IMR-90 (cell line): ENCODE measurements around the gene FMN1. TPM values are rescaled to one million over a fixed set of nuclear protein-coding genes. Genes with fewer than 3 reads are reported as not detected.

Experiments used
- ATAC-seq: fragments of 200-7000 bp; cut with Tn5 transposase; 2 replicates; pipeline ENCODE4 v1.9.1; 2020; ENCODE audit warnings: low read depth, mild to moderate bottlenecking, moderate library complexity
- BruUV-seq: library from RNA; stranded (reverse); fragments of 400-500 nt; replicated peaks from 2 replicates; lab custom pipeline; 2021; lab: Mats Ljungman, UMichigan
- CTCF ChIA-PET: fragments of 300-600 bp; formaldehyde crosslinking; extraction: SDS; loops from one replicate; lab custom pipeline; 2021; ENCODE audit warnings: antibody characterized with exemption; lab: Yijun Ruan, JAX
- POLR2A ChIA-PET: fragments of 300-600 bp; sonication (Branson Sonifier 250); formaldehyde crosslinking; loops from one replicate; lab custom pipeline; 2022; ENCODE audit warnings: antibody characterized with exemption; ENCODE audit not compliant: unreplicated experiment; lab: Charles Lee
- DNase-seq: peaks from one replicate; pipeline ENCODE4 v3.0.0; 2013
- H2AFZ ChIP-seq: replicated peaks from 2 replicates; pipeline ENCODE3; 2013; ENCODE audit warnings: low read length, mild to moderate bottlenecking; ENCODE audit not compliant: poor library complexity
- H2AK5ac ChIP-seq: 2 replicates; pipeline ENCODE4 v1.6.1; 2013; ENCODE audit warnings: low read depth, low read length, inconsistent platforms
- H2AK9ac ChIP-seq: replicated peaks from 2 replicates; pipeline ENCODE3; 2013; ENCODE audit warnings: mild to moderate bottlenecking, low read depth, low read length, moderate library complexity; ENCODE audit not compliant: poor library complexity
- H2BK120ac ChIP-seq: 2 replicates; pipeline ENCODE4 v1.6.1; 2013; ENCODE audit warnings: low read depth, low read length, inconsistent platforms
- H2BK15ac ChIP-seq: 3 replicates; pipeline ENCODE4 v1.6.1; 2013; ENCODE audit warnings: low read depth, low read length, inconsistent platforms
- H2BK20ac ChIP-seq: 2 replicates; pipeline ENCODE4 v1.6.1; 2013; ENCODE audit warnings: low read depth, mild to moderate bottlenecking, inconsistent platforms, low read length, moderate library complexity
- H2BK5ac ChIP-seq: 2 replicates; pipeline ENCODE4 v1.6.1; 2013; ENCODE audit warnings: mild to moderate bottlenecking, low read depth, low read length, inconsistent platforms; ENCODE audit not compliant: poor library complexity, severe bottlenecking
- H3K14ac ChIP-seq: replicated peaks from 2 replicates; pipeline ENCODE4 v1.6.1; 2013; ENCODE audit warnings: low read depth, low read length, inconsistent platforms
- H3K18ac ChIP-seq: 2 replicates; pipeline ENCODE4 v1.6.1; 2013; ENCODE audit warnings: low read depth, low read length, control low read depth
- H3K23ac ChIP-seq: 2 replicates; pipeline ENCODE4 v1.6.1; 2013; ENCODE audit warnings: low read depth, low read length, inconsistent platforms
- H3K27ac ChIP-seq: 2 replicates; pipeline ENCODE4 v1.5.1; 2013; ENCODE audit warnings: mild to moderate bottlenecking, control low read depth, low read length; ENCODE audit not compliant: insufficient read depth
- H3K27me3 ChIP-seq: 2 replicates; pipeline ENCODE4 v1.6.1; 2013; ENCODE audit warnings: low read length; ENCODE audit not compliant: control insufficient read depth, insufficient read depth
- H3K36me3 ChIP-seq: 2 replicates; pipeline ENCODE4 v1.6.1; 2013; ENCODE audit warnings: low read length, mixed read lengths; ENCODE audit not compliant: control insufficient read depth, insufficient read depth
- H3K4ac ChIP-seq: 2 replicates; pipeline ENCODE4 v1.6.1; 2013; ENCODE audit warnings: low read depth, low read length, inconsistent platforms
- H3K4me1 ChIP-seq: 2 replicates; pipeline ENCODE4 v1.6.1; 2013; ENCODE audit warnings: low read length, mixed read lengths; ENCODE audit not compliant: control insufficient read depth, insufficient read depth
- H3K4me2 ChIP-seq: 2 replicates; pipeline ENCODE4 v1.6.1; 2013; ENCODE audit warnings: low read depth, mild to moderate bottlenecking, control low read depth, low read length, moderate library complexity
- H3K4me3 ChIP-seq: 2 replicates; pipeline ENCODE4 v1.5.1; 2013; ENCODE audit warnings: low read depth, mild to moderate bottlenecking, control low read depth, low read length, moderate library complexity; ENCODE audit not compliant: insufficient read depth
- H3K56ac ChIP-seq: 2 replicates; pipeline ENCODE4 v1.6.1; 2013; ENCODE audit warnings: low read length, inconsistent platforms; ENCODE audit not compliant: insufficient read depth; ENCODE audit errors: extremely low read depth
- H3K79me1 ChIP-seq, 2 experiments: 2 replicates each; pipeline ENCODE4 v1.6.1; 2013; ENCODE audit warnings: low read length in 2 of 2, inconsistent platforms in 1 of 2, low read depth in 1 of 2
- H3K9ac ChIP-seq: 2 replicates; pipeline ENCODE4 v1.6.1; 2013; ENCODE audit warnings: low read depth, low read length, control low read depth
- H3K9me1 ChIP-seq: 2 replicates; pipeline ENCODE4 v1.6.1; 2013; ENCODE audit warnings: low read length, inconsistent platforms; ENCODE audit not compliant: insufficient read depth
- H3K9me3 ChIP-seq: 2 replicates; pipeline ENCODE4 v1.6.1; 2013; ENCODE audit warnings: low read length; ENCODE audit not compliant: control insufficient read depth, insufficient read depth
- H4K20me1 ChIP-seq: 2 replicates; pipeline ENCODE4 v1.6.1; 2013; ENCODE audit warnings: low read length, inconsistent platforms; ENCODE audit not compliant: insufficient read depth
- H4K5ac ChIP-seq: 2 replicates; pipeline ENCODE4 v1.6.1; 2013; ENCODE audit warnings: mild to moderate bottlenecking, low read depth, low read length, control low read depth
- H4K8ac ChIP-seq, 2 experiments: 2 replicates each; pipeline ENCODE4 v1.6.1; 2013; ENCODE audit warnings: low read depth in 2 of 2, low read length in 2 of 2, control low read depth in 1 of 2, inconsistent platforms in 1 of 2
- H4K91ac ChIP-seq: 2 replicates; pipeline ENCODE4 v1.6.1; 2013; ENCODE audit warnings: low read depth, low read length, inconsistent platforms; ENCODE audit not compliant: insufficient read depth
- BHLHE40 ChIP-seq: fragments of 150-350 bp; IDR thresholded peaks from 2 replicates; pipeline ENCODE4 v1.6.1; 2016; ENCODE audit warnings: mild to moderate bottlenecking, low read depth, low read length
- CEBPB ChIP-seq: IDR thresholded peaks from 2 replicates; pipeline ENCODE4 v1.6.1; 2012; ENCODE audit warnings: low read depth, low read length, improper control_type of control experiment
- CHD1 ChIP-seq: IDR thresholded peaks from 2 replicates; pipeline ENCODE4 v1.6.1; 2012; ENCODE audit warnings: low read depth, low read length, improper control_type of control experiment
- FOS ChIP-seq: fragments of 150-350 bp; IDR thresholded peaks from 2 replicates; pipeline ENCODE4 v1.6.1; 2016; ENCODE audit warnings: low read depth, low read length
- MAFK ChIP-seq: IDR thresholded peaks from 2 replicates; pipeline ENCODE4 v1.6.1; 2012; ENCODE audit warnings: low read depth, low read length, improper control_type of control experiment
- MAZ ChIP-seq: IDR thresholded peaks from 2 replicates; pipeline ENCODE4 v1.6.1; 2012; ENCODE audit warnings: low read depth, mild to moderate bottlenecking, low read length, improper control_type of control experiment, moderate library complexity, borderline replicate concordance
- MXI1 ChIP-seq: IDR thresholded peaks from 2 replicates; pipeline ENCODE4 v1.6.1; 2012; ENCODE audit warnings: low read depth, mild to moderate bottlenecking, low read length, moderate library complexity, borderline replicate concordance
- NFE2L2 ChIP-seq: fragments of 150-350 bp; IDR thresholded peaks from 2 replicates; pipeline ENCODE4 v1.6.1; 2016; ENCODE audit warnings: low read depth, mild to moderate bottlenecking, low read length
- POLR2A ChIP-seq: IDR thresholded peaks from 2 replicates; pipeline ENCODE4 v1.6.1; 2012; ENCODE audit warnings: mild to moderate bottlenecking, low read depth, low read length
- RAD21 ChIP-seq: IDR thresholded peaks from 2 replicates; pipeline ENCODE4 v1.6.1; 2012; ENCODE audit warnings: low read length, improper control_type of control experiment
- RCOR1 ChIP-seq: IDR thresholded peaks from 2 replicates; pipeline ENCODE4 v1.6.1; 2012; ENCODE audit warnings: mild to moderate bottlenecking, low read length, improper control_type of control experiment; ENCODE audit not compliant: insufficient replicate concordance
- RFX5 ChIP-seq: IDR thresholded peaks from 2 replicates; pipeline ENCODE4 v1.8.0; 2012; ENCODE audit warnings: low read depth, mild to moderate bottlenecking, low read length, moderate library complexity
- SMC3 ChIP-seq: fragments of 150-350 bp; IDR thresholded peaks from 2 replicates; pipeline ENCODE4 v1.6.1; 2016; ENCODE audit warnings: low read depth, mild to moderate bottlenecking, antibody characterized with exemption, low read length, moderate library complexity
- USF2 ChIP-seq: fragments of 150-350 bp; IDR thresholded peaks from 2 replicates; pipeline ENCODE4 v1.6.1; 2017; ENCODE audit warnings: mild to moderate bottlenecking, antibody characterized with exemption, low read length, low read depth
- WGBS, 2 experiments: methylation state at CpG; one replicate each; pipeline versions ENCODE4 v1.1.5 to v1.1.7; 2013; ENCODE audit warnings: missing lambda C conversion rate in 2 of 2; ENCODE audit not compliant: insufficient read length in 1 of 2; ENCODE audit errors: extremely low coverage in 2 of 2; 5-methylcytosine and 5-hydroxymethylcytosine counted together
- dilution Hi-C: fragments of 300-500 bp; cut with HindIII; formaldehyde crosslinking; loops from one replicate; pipeline ENCODE4 v1.14.3; 2018; ENCODE audit warnings: low sequenced_read_pairs; ENCODE audit not compliant: unreplicated experiment
- in situ Hi-C: fragments of 300-500 bp; cut with MboI; formaldehyde crosslinking; loops from 3 replicates; pipeline ENCODE4 v1.14.3; 2019; ENCODE audit warnings: low sequenced_read_pairs, inconsistent platforms, mixed read lengths
- intact Hi-C: fragments of 100-400 bp; cut with micrococcal nuclease; formaldehyde crosslinking; loops from 2 replicates; pipeline ENCODE4 v1.10.0; 2022
- polyA plus RNA-seq, 3 experiments: library from polyadenylated mRNA; depleted of rRNA; stranded (reverse); fragments of >200 nt; gene quantifications; 2 replicates each; pipeline ENCODE4 v1.2.3, GENCODE V29; 2012; ENCODE audit warnings: low replicate concordance in 1 of 3
- total RNA-seq: library from RNA; depleted of rRNA; stranded (reverse); fragments of >200 nt; gene quantifications from 2 replicates; pipeline ENCODE4 v1.2.3, GENCODE V29; 2012
- TF ChIP-seq, protein P1 (sequence below): fragments of 150-350 bp; IDR thresholded peaks from 2 replicates; pipeline ENCODE4 v1.6.1; 2016; ENCODE audit warnings: low read depth, mild to moderate bottlenecking, low read length, moderate library complexity, borderline replicate concordance
- TF ChIP-seq, protein P2 (sequence below): conservative IDR thresholded peaks from 2 replicates; pipeline ENCODE4 v1.5.1; 2012; ENCODE audit warnings: mild to moderate bottlenecking, low read depth, low read length, improper control_type of control experiment

FMN1 gene
- total and polyA plus RNA-seq, 2 of the 4 experiments (the other 2 are of a cell fraction) = 7.3 to 17.6 TPM

DNA sequence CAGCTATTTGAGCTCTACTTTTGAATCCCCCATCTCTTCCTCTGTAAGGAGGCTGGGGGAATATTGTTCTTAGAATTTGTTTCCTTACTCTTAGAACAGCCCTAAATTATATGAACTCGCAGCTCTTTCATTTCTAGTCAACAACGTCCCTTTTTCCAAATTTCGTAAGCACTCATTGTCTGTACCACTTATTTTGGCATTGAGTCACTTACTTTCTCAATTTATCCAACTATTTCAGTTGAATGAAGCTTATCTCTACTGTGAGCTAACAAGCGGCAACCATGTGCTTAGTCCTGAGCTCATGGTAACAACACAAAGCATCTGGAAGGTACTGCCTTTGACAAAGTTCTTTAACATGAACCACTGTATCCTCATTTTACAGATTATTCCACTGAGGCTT lies 285.6 kb downstream of the FMN1 start:
- ChIA-PET CTCF (interaction anchor here (1.0 kb wide), 1 partner anchor 47 kb away, joined by 3 read pairs; no protein-coding TSS in a partner anchor), POLR2A (no interaction called here)
- H3K9me3 ChIP-seq = no peaks in the 10 kb centered on the region
- H3K36me3 ChIP-seq = peaks cover 3% of the 10 kb centered on the region; the same call in 1 of the 2 replicates
- ATAC-seq = no peak
- H2AK9ac ChIP-seq = peak overlapping the region; percentile 38
- H4K91ac ChIP-seq = peak overlapping the region; percentile 88
- H2BK20ac ChIP-seq = peak overlapping the region; percentile 85
- H3K27ac ChIP-seq = peak overlapping the region; percentile 92
- H3K79me1 ChIP-seq = peaks cover 55 to 90% of the 10 kb centered on the region in 2 experiments
- H2AFZ ChIP-seq = no peak overlapping the region
- H3K4me1 ChIP-seq = peaks cover 28% of the 10 kb centered on the region
- H2BK15ac ChIP-seq = peak overlapping the region; percentile 95
- in situ Hi-C loops (no loop called here), dilution Hi-C loops (no loop called here), intact Hi-C loops (loop anchor here (1.0 kb wide), 1 partner anchor 10 kb away; no protein-coding TSS in a partner anchor)
- H3K56ac ChIP-seq = peak overlapping the region; percentile 32; the same call in 1 of the 2 replicates
- no peak for DNase-seq
- peaks cover 26% of the 10 kb centered on the region for H3K9me1 ChIP-seq
- H3K4ac ChIP-seq = peak overlapping the region; percentile 73
- TF ChIP-seq USF2 = no peak
- no peak; the same call in 1 of the 2 replicates for TF ChIP-seq POLR2A
- TF ChIP-seq, protein P1, sequence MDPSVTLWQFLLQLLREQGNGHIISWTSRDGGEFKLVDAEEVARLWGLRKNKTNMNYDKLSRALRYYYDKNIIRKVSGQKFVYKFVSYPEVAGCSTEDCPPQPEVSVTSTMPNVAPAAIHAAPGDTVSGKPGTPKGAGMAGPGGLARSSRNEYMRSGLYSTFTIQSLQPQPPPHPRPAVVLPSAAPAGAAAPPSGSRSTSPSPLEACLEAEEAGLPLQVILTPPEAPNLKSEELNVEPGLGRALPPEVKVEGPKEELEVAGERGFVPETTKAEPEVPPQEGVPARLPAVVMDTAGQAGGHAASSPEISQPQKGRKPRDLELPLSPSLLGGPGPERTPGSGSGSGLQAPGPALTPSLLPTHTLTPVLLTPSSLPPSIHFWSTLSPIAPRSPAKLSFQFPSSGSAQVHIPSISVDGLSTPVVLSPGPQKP = no peak
- no peak for TF ChIP-seq BHLHE40
- TF ChIP-seq CHD1 = no peak
- no peak for TF ChIP-seq MXI1
- TF ChIP-seq MAFK = no peak
- TF ChIP-seq CEBPB = no peak
- no peak for TF ChIP-seq MAZ
- no peak for TF ChIP-seq SMC3
- TF ChIP-seq, protein P2, sequence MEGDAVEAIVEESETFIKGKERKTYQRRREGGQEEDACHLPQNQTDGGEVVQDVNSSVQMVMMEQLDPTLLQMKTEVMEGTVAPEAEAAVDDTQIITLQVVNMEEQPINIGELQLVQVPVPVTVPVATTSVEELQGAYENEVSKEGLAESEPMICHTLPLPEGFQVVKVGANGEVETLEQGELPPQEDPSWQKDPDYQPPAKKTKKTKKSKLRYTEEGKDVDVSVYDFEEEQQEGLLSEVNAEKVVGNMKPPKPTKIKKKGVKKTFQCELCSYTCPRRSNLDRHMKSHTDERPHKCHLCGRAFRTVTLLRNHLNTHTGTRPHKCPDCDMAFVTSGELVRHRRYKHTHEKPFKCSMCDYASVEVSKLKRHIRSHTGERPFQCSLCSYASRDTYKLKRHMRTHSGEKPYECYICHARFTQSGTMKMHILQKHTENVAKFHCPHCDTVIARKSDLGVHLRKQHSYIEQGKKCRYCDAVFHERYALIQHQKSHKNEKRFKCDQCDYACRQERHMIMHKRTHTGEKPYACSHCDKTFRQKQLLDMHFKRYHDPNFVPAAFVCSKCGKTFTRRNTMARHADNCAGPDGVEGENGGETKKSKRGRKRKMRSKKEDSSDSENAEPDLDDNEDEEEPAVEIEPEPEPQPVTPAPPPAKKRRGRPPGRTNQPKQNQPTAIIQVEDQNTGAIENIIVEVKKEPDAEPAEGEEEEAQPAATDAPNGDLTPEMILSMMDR = no peak
- no peak for TF ChIP-seq FOS
- no peak for TF ChIP-seq RCOR1
- no peak for TF ChIP-seq RAD21
- no peak for TF ChIP-seq NFE2L2
- TF ChIP-seq RFX5 = no peak
- H4K20me1 ChIP-seq = no peaks in the 10 kb centered on the region
- no peak overlapping the region for H3K4me2 ChIP-seq
- peak overlapping the region; percentile 98 for H2BK5ac ChIP-seq
- H4K8ac ChIP-seq = peak overlapping the region; percentile 68 to 86
- peak overlapping the region; percentile 92 for H2BK120ac ChIP-seq
- peak overlapping the region; percentile 94 for H3K18ac ChIP-seq
- no TSS peak for BruUV-seq
- H3K9ac ChIP-seq = peak overlapping the region; percentile 57; the same call in 1 of the 2 replicates
- no peaks in the 10 kb centered on the region for H3K27me3 ChIP-seq
- peak overlapping the region; percentile 66 for H3K23ac ChIP-seq
- WGBS, 2 experiments = 100% methylated on average over 2 of the region's 4 CpGs; no CpG with 5 or more reads in 1 of the 2 experiments
- H3K4me3 ChIP-seq = no peak overlapping the region
- peak overlapping the region; percentile 76 for H2AK5ac ChIP-seq
- peak overlapping the region; percentile 54 for H3K14ac ChIP-seq
- H4K5ac ChIP-seq = peak overlapping the region; percentile 93
